Measurements from ENCODE around the gene ARHGAP4. TPM values are rescaled to one million over a fixed set of nuclear protein-coding genes. Genes with fewer than 3 reads are reported as not detected.

The ARHGAP4 gene
- total RNA-seq, 4 donors from 2014 or later, result 23.0 to 90.9 (median 32.7) TPM

- Histone ChIP-seq H3K4me3 (no peak overlapping the region), H3K36me3 (no peaks in the 10 kb centered on the region), H3K4me1 (peaks cover 0 to 39% (median 6%) of the 10 kb centered on the region in 4 donors), H3K27me3 (no peaks in the 10 kb centered on the region), H3K9me3 (no peaks in the 10 kb centered on the region), H3K27ac (peak overlapping the region in 2 of 4 donors; percentile 34 to 61)
- 61 to 66% methylated on average over 14 to 18 of the region's 18 CpGs for WGBS, 2 donors
- no peak for TF ChIP-seq EP300 (IDR thresholded peaks at IDR 0.05)
- no peak for TF ChIP-seq CTCF (IDR thresholded peaks at IDR 0.05)
- no peak for TF ChIP-seq POLR2A (IDR thresholded peaks at IDR 0.05)
- DNase-seq (ENCODE audit: low spot score in 2 of 2), result peak in 1 of 2 donors; percentile 5
Measured at GRCh38 chrX:153903238-153903980, 22.7 kb downstream of the ARHGAP4 start.

GRCh38 chrX:153902385-153902784, 23.7 kb downstream of the ARHGAP4 start:
- Histone ChIP-seq H3K27me3 (no peaks in the 10 kb centered on the region), H3K36me3 (no peaks in the 10 kb centered on the region), H3K9me3 (no peaks in the 10 kb centered on the region), H3K4me3 (no peak overlapping the region), H3K27ac (no peak overlapping the region), H3K4me1 (peaks cover 0 to 39% (median 6%) of the 10 kb centered on the region in 4 donors)
- TF ChIP-seq CTCF (IDR thresholded peaks at IDR 0.05) (no peak), EP300 (IDR thresholded peaks at IDR 0.05) (no peak), POLR2A (IDR thresholded peaks at IDR 0.05) (no peak)
- 70% methylated on average over 10 of the region's 10 CpGs; no CpG with 5 or more reads in 1 of the 2 donors for WGBS, 2 donors
- no peak for DNase-seq (ENCODE audit: low spot score in 2 of 2)

- 57 to 59% methylated on average over 8 of the region's 8 CpGs for WGBS, 2 donors
- Histone ChIP-seq H3K36me3 (no peaks in the 10 kb centered on the region), H3K4me3 (no peak overlapping the region), H3K4me1 (peaks cover 0 to 39% (median 6%) of the 10 kb centered on the region in 4 donors), H3K9me3 (no peaks in the 10 kb centered on the region), H3K27me3 (no peaks in the 10 kb centered on the region), H3K27ac (no peak overlapping the region)
- DNase-seq (ENCODE audit: low spot score in 2 of 2), result no peak
- TF ChIP-seq EP300 (IDR thresholded peaks at IDR 0.05), result no peak
- TF ChIP-seq CTCF (IDR thresholded peaks at IDR 0.05), result no peak
- TF ChIP-seq POLR2A (IDR thresholded peaks at IDR 0.05), result no peak
Measured at GRCh38 chrX:153901753-153902140, 24.3 kb downstream of the ARHGAP4 start.

- TF ChIP-seq CTCF (IDR thresholded peaks at IDR 0.05) (no peak), POLR2A (IDR thresholded peaks at IDR 0.05) (no peak), EP300 (IDR thresholded peaks at IDR 0.05) (no peak)
- no peaks in the 10 kb centered on the region for H3K27me3 ChIP-seq
- no peaks in the 10 kb centered on the region for H3K36me3 ChIP-seq
- H3K27ac ChIP-seq, result no peak overlapping the region
- DNase-seq (ENCODE audit: low spot score in 2 of 2), result peak in 1 of 2 donors; percentile 28
- H3K9me3 ChIP-seq, result no peaks in the 10 kb centered on the region
- H3K4me3 ChIP-seq, result no peak overlapping the region
- peaks cover 0 to 39% (median 6%) of the 10 kb centered on the region in 4 donors for H3K4me1 ChIP-seq
- 37 to 54% methylated on average over 16 to 26 of the region's 26 CpGs for WGBS, 2 donors
Measured at GRCh38 chrX:153900831-153901752, 25.0 kb downstream of the ARHGAP4 start.

- H3K9me3 ChIP-seq, result no peaks in the 10 kb centered on the region
- H3K4me1 ChIP-seq, result peaks cover 0 to 22% (median 3%) of the 10 kb centered on the region in 4 donors
- no peaks in the 10 kb centered on the region for H3K36me3 ChIP-seq
- TF ChIP-seq EP300 (IDR thresholded peaks at IDR 0.05), result no peak
- no peak for DNase-seq (ENCODE audit: low spot score in 2 of 2)
- no peak overlapping the region for H3K4me3 ChIP-seq
- no peak overlapping the region for H3K27ac ChIP-seq
- peaks cover 0 to 3% of the 10 kb centered on the region in 2 donors for H3K27me3 ChIP-seq
Measured at GRCh38 chrX:153897899-153898298, 28.2 kb downstream of the ARHGAP4 start.

Measured in tibial nerve (tissue), 4 donors.